ENCODE results near the gene BPIFB6.

BPIFB6 gene

GRCh38 chr20:33018169-33018931 lies 13.1 kb upstream of the BPIFB6 start:
- H3K4me3 ChIP-seq, result no peak overlapping the region
- no peak for DNase-seq (ENCODE audit: low spot score)
- TF ChIP-seq, protein P1, sequence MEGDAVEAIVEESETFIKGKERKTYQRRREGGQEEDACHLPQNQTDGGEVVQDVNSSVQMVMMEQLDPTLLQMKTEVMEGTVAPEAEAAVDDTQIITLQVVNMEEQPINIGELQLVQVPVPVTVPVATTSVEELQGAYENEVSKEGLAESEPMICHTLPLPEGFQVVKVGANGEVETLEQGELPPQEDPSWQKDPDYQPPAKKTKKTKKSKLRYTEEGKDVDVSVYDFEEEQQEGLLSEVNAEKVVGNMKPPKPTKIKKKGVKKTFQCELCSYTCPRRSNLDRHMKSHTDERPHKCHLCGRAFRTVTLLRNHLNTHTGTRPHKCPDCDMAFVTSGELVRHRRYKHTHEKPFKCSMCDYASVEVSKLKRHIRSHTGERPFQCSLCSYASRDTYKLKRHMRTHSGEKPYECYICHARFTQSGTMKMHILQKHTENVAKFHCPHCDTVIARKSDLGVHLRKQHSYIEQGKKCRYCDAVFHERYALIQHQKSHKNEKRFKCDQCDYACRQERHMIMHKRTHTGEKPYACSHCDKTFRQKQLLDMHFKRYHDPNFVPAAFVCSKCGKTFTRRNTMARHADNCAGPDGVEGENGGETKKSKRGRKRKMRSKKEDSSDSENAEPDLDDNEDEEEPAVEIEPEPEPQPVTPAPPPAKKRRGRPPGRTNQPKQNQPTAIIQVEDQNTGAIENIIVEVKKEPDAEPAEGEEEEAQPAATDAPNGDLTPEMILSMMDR (IDR thresholded peaks at IDR 0.05), result no peak
- no peak overlapping the region for H3K27ac ChIP-seq

GRCh38 chr20:33019465-33020277 lies 11.8 kb upstream of the BPIFB6 start:
- TF ChIP-seq, protein P1 (IDR thresholded peaks at IDR 0.05), result no peak
- Histone ChIP-seq H3K27ac (no peak overlapping the region), H3K4me3 (no peak overlapping the region)
- DNase-seq (ENCODE audit: low spot score), result no peak

DNA sequence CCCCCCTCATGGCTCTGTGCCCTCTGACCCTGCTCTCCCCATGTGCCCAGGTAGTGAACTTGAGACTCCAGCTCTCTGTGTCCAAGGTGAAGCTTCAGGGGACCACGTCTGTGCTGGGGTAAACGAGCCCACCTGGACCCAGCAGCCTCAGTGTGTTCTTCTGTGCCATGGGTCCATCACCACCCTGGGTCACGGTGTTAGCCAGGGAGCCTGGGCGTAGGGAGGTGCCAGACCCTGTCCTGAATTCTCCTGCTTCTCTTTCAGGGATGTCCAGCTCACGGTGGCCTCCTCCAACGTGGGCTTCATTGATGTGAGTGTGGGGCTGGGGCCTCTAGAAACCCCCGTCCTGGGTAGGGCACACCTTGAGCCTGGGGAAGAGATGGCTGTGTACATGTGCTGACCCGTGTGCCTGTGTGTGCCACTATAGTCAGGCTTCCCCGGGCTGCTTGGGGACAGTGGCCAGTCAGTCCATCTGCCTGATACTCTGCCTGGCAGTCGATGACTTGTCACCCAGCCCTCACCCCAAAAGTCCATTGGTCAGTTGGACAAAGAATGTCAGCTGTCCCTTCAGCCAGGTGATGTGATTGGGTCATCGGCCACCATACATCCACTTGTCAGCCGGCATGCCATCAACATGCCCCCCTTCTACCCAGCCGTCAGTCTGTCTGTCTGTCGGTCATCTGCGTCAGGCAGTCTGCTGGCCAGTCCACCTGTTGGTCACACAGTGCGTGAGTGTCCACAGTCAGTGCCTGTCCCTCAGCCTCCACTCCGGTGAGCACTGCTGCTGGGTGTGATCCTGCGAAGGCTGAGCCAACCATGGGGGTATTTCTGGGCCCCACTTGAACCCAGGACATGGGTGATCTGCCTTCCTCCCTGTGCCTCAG lies 10.9 kb upstream of the BPIFB6 start:
- TF ChIP-seq, protein P1 (IDR thresholded peaks at IDR 0.05), result no peak
- Histone ChIP-seq H3K4me3 (no peak overlapping the region), H3K27ac (no peak overlapping the region)
- DNase-seq (ENCODE audit: low spot score), result no peak

GRCh38 chr20:33021879-33022278 lies 9.6 kb upstream of the BPIFB6 start:
- H3K27ac ChIP-seq, result no peak overlapping the region
- TF ChIP-seq, protein P1 (IDR thresholded peaks at IDR 0.05), result no peak
- H3K4me3 ChIP-seq, result no peak overlapping the region
- no peak for DNase-seq (ENCODE audit: low spot score)

DNA sequence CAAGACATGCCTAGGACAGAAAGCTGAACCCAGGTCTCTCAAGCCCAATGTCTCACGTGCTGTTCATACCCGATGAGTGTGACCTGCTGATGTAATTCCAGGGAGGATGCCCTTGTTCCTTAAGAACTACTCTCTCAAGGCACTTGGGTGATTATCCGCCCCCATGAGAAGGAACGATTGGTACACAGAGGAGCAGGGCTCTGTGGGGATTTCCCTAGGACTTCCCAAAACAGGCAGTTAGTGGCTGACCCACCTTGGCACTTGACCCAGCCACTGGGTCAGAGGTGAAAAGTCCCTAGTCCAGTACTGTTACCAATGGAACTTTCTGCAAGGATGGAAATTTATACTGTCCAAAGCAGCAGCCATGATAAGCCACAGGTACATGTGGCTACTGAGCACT lies 9.2 kb upstream of the BPIFB6 start:
- H3K4me3 ChIP-seq, result no peak overlapping the region
- no peak for DNase-seq (ENCODE audit: low spot score)
- no peak overlapping the region for H3K27ac ChIP-seq
- TF ChIP-seq, protein P1 (IDR thresholded peaks at IDR 0.05), result no peak

DNA sequence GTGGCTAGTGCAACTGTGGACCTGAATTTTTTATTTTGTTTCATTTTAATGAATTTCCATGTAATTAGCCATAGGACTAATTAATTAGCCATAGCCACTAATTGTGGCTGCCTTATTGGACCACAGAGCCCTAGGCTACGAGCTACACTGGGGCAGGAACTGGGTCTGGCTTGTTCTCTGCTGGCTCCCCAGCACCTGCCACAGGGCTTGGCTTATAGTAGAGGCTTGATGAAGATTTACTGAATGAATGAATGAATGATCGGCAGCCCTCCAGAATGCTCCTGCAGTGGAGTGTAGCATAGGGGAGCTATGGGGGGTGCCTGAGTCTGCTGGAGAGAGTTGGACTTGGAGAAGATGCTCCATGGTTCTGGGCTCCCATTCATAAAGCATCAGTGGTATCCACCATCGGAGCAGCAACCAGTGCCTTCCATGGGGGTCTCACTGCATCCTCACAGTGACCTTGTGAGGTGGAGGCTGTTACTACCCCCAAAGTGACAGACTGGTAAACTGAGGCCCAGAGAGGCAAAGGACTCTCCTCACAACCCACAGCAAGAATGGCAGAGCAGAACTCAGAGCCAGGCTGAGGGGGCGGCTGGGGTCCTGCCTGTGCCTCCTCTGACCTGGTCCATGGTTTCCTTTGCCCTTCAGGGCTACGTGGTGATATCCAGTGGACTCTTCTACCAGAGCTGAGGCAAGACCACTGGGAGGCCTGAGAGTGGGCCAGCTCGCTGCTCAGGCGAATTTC lies 8.6 kb upstream of the BPIFB6 start:
- DNase-seq (ENCODE audit: low spot score), result no peak
- TF ChIP-seq, protein P1 (IDR thresholded peaks at IDR 0.05), result no peak
- H3K4me3 ChIP-seq, result no peak overlapping the region
- no peak overlapping the region for H3K27ac ChIP-seq

All from coronary artery (tissue), 2 donors.